Tibial nerve (tissue), 4 donors: ENCODE measurements around the gene AEBP1. TPM values are rescaled to one million over a fixed set of nuclear protein-coding genes. Genes with fewer than 3 reads are reported as not detected.

Experiments used
- DNase-seq, 2 donors: peaks; one replicate each; pipeline ENCODE4 v3.0.0-alpha.2; 2019; ENCODE audit warnings: low spot score in 2 of 2
- H3K27ac ChIP-seq, 4 donors: fragments of 200-600 bp; sonication (generic) in 3 of 4; one replicate each; pipeline ENCODE4 v1.5.1; 2017 to 2019; ENCODE audit warnings: mild to moderate bottlenecking in 1 of 4
- H3K27me3 ChIP-seq, 2 donors: fragments of 200-600 bp; sonication (generic) in 1 of 2; one replicate each; pipeline versions ENCODE4 v1.5.1 to v1.6.0; 2017 to 2019
- H3K36me3 ChIP-seq, 3 donors: fragments of 200-600 bp; sonication (generic); one replicate each; pipeline ENCODE4 v1.5.1; 2018 to 2019
- H3K4me1 ChIP-seq, 4 donors: fragments of 200-600 bp; sonication (generic) in 3 of 4; one replicate each; pipeline ENCODE4 v1.5.1; 2017 to 2019
- H3K4me3 ChIP-seq, 4 donors: fragments of 200-600 bp; sonication (generic) in 3 of 4; one replicate each; pipeline ENCODE4 v1.5.1; 2017 to 2019; ENCODE audit warnings: mild to moderate bottlenecking in 1 of 4, moderate library complexity in 1 of 4
- H3K9me3 ChIP-seq, 4 donors: fragments of 200-600 bp; sonication (generic) in 3 of 4; one replicate each; pipeline ENCODE4 v1.5.1; 2017 to 2019
- CTCF ChIP-seq, 5 experiments: fragments of 200-600 bp in 3 of 5; fragments of 450-650 bp in 2 of 5; sonication (generic) in 3 of 5; IDR thresholded peaks; one replicate each; pipeline ENCODE4 v1.5.1; 2016 to 2019; ENCODE audit warnings: antibody characterized with exemption in 5 of 5, mild to moderate bottlenecking in 3 of 5, moderate library complexity in 2 of 5
- EP300 ChIP-seq, 2 donors: sonication (generic); formaldehyde crosslinking; IDR thresholded peaks; one replicate each; pipeline ENCODE4 v1.6.1; 2017; ENCODE audit warnings: antibody characterized with exemption in 2 of 2, mild to moderate bottlenecking in 1 of 2
- POLR2A ChIP-seq, 2 donors: fragments of 450-650 bp; IDR thresholded peaks; one replicate each; pipeline ENCODE4 v1.6.1; 2017; ENCODE audit warnings: antibody characterized with exemption in 2 of 2, mild to moderate bottlenecking in 2 of 2, moderate library complexity in 2 of 2
- WGBS, 2 donors: methylation state at CpG; one replicate each; pipeline ENCODE4 v1.1.5; 2018; 5-methylcytosine and 5-hydroxymethylcytosine counted together
- total RNA-seq, 4 donors: library from RNA; depleted of rRNA; stranded (reverse); fragments of >200 nt; gene quantifications; one replicate each; pipeline ENCODE4 v1.1.0, GENCODE V29; 2016

The AEBP1 gene
- total RNA-seq, 4 donors from 2014 or later: 142 to 440 (median 264) TPM

GRCh38 chr7:44065431-44066110, 38.6 kb upstream of the AEBP1 start, which contains the start of gene PGAM2:
TSS of gene PGAM2 (minus strand) at chr7:44065567. CDS start at chr7:44065529, 38 bp downstream.
- peaks cover 0 to 36% (median 17%) of the 10 kb centered on the region in 4 donors for H3K4me1 ChIP-seq
- no peak within 1 kb of the TSS for H3K4me3 ChIP-seq
- TF ChIP-seq POLR2A (IDR thresholded peaks at IDR 0.05) (no peak), CTCF (IDR thresholded peaks at IDR 0.05) (no peak), EP300 (IDR thresholded peaks at IDR 0.05) (no peak)
- peaks cover 0 to 22% (median 6%) of the 10 kb centered on the region in 3 donors for H3K36me3 ChIP-seq
- WGBS, 2 donors: 23 to 26% methylated on average over 12 to 14 of the region's 14 CpGs
- no peak for DNase-seq
- H3K9me3 ChIP-seq: no peaks in the 10 kb centered on the region
- no peak within 1 kb of the TSS for H3K27ac ChIP-seq
- no peaks in the 10 kb centered on the region for H3K27me3 ChIP-seq

GRCh38 chr7:44066111-44066460, 38.1 kb upstream of the AEBP1 start:
- no peaks in the 10 kb centered on the region for H3K27me3 ChIP-seq
- no peak for TF ChIP-seq CTCF (IDR thresholded peaks at IDR 0.05)
- TF ChIP-seq EP300 (IDR thresholded peaks at IDR 0.05): no peak
- TF ChIP-seq POLR2A (IDR thresholded peaks at IDR 0.05): no peak
- no peak overlapping the region for H3K27ac ChIP-seq
- peaks cover 0 to 17% (median under 1%) of the 10 kb centered on the region in 3 donors for H3K36me3 ChIP-seq
- WGBS, 2 donors: 42 to 51% methylated on average over 6 of the region's 6 CpGs
- H3K4me1 ChIP-seq: peaks cover 0 to 36% (median 17%) of the 10 kb centered on the region in 4 donors
- no peak overlapping the region for H3K4me3 ChIP-seq
- DNase-seq: no peak
- H3K9me3 ChIP-seq: no peaks in the 10 kb centered on the region

GRCh38 chr7:44066494-44067063, 37.6 kb upstream of the AEBP1 start:
- no peak overlapping the region for H3K27ac ChIP-seq
- no peak for DNase-seq
- 78 to 88% methylated on average over 7 of the region's 7 CpGs for WGBS, 2 donors
- peaks cover 0 to 36% (median 18%) of the 10 kb centered on the region in 4 donors for H3K4me1 ChIP-seq
- no peak overlapping the region for H3K4me3 ChIP-seq
- no peaks in the 10 kb centered on the region for H3K27me3 ChIP-seq
- H3K36me3 ChIP-seq: peaks cover 0 to 12% (median 0%) of the 10 kb centered on the region in 3 donors
- no peaks in the 10 kb centered on the region for H3K9me3 ChIP-seq
- TF ChIP-seq POLR2A (IDR thresholded peaks at IDR 0.05): no peak
- TF ChIP-seq EP300 (IDR thresholded peaks at IDR 0.05): no peak
- no peak for TF ChIP-seq CTCF (IDR thresholded peaks at IDR 0.05)

GRCh38 chr7:44067064-44067951, 36.8 kb upstream of the AEBP1 start:
- H3K27ac ChIP-seq: no peak overlapping the region
- 87% methylated on average over 11 of the region's 11 CpGs for WGBS, 2 donors
- DNase-seq: no peak

More at GRCh38 chr7:44067064-44067951, 36.8 kb upstream of the AEBP1 start:
- H3K9me3 ChIP-seq: no peaks in the 10 kb centered on the region
- H3K27me3 ChIP-seq: no peaks in the 10 kb centered on the region
- peaks cover 0 to 42% (median 21%) of the 10 kb centered on the region in 4 donors for H3K4me1 ChIP-seq
- peaks cover 0 to 4% (median 0%) of the 10 kb centered on the region in 3 donors for H3K36me3 ChIP-seq
- no peak overlapping the region for H3K4me3 ChIP-seq
- TF ChIP-seq EP300 (IDR thresholded peaks at IDR 0.05) (no peak), POLR2A (IDR thresholded peaks at IDR 0.05) (no peak), CTCF (IDR thresholded peaks at IDR 0.05) (no peak)
